Measurements from ENCODE around the gene CCDC159.
"Not testable (repeated sequence)": the region's sequence is repeated elsewhere in the genome, so short reads cannot be mapped to it uniquely, and the experiment has no call there.

The CCDC159 gene

DNA sequence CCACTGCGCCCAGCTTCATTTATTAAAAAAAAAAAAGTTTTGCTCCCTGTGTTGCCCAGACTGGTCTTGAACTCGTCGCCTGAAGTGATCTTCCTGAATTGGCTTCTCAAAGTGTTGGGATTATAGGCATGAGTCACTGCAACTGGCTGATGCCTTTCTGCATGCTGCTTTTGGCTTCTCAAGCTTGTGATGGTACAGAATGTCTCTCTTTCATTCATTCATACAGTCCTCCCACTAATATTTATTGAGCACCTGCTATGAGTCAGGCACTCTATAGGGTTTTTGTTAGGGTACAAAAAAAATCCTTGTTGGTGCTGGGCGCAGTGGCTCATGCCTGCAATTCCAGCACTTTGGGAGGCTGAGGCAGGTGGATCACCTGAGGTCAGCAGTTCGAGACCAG lies 41.4 kb upstream of the CCDC159 start:
- Histone ChIP-seq H3K4ac (ENCODE audit: low read depth in 1 of 2, low read length in 2 of 2) (no peak overlapping the region), H2BK120ac (ENCODE audit: low read depth, low read length) (no peak overlapping the region), H2AK5ac (ENCODE audit: low read length, severe bottlenecking) (no peak overlapping the region), H3K9ac (ENCODE audit: low read length) (no peak overlapping the region), H3K27me3 (ENCODE audit: control insufficient read depth in 1 of 2, insufficient read depth in 1 of 2, low read length in 2 of 2) (peaks cover 14 to 32% of the 10 kb centered on the region in 2 experiments), H2BK5ac (ENCODE audit: low read depth, low read length, poor library complexity, severe bottlenecking) (no peak overlapping the region), H2BK15ac (ENCODE audit: low read depth, poor library complexity, severe bottlenecking) (no peak overlapping the region), H3K4me3 (ENCODE audit: insufficient read depth in 1 of 2, low read depth in 1 of 2, low read length in 2 of 2) (no peak overlapping the region), H2BK12ac (ENCODE audit: low read length in 2 of 2) (no peak overlapping the region), H3K23ac (ENCODE audit: low read length in 2 of 2) (no peak overlapping the region), H2AFZ (ENCODE audit: low read depth, low read length) (no peak overlapping the region), H3K9me3 (ENCODE audit: control insufficient read depth, low read length) (no peaks in the 10 kb centered on the region), H3K79me1 (replicated peaks; ENCODE audit: low read length, poor library complexity, severe bottlenecking) (no peaks in the 10 kb centered on the region), H3K4me2 (ENCODE audit: low read length, poor library complexity, severe bottlenecking) (no peak overlapping the region), H3K27ac (ENCODE audit: low read length, poor library complexity, severe bottlenecking) (no peak overlapping the region), H4K91ac (ENCODE audit: low read length) (no peak overlapping the region), H3K4me1 (ENCODE audit: control insufficient read depth, insufficient read depth, low read depth, low read length) (no peaks in the 10 kb centered on the region), H3K14ac (ENCODE audit: low read length in 2 of 2) (no peak overlapping the region), H3K36me3 (ENCODE audit: control insufficient read depth in 1 of 2, insufficient read depth in 2 of 2, low read depth in 1 of 2, low read length in 2 of 2) (no peaks in the 10 kb centered on the region), H3K18ac (ENCODE audit: low read depth in 1 of 2, low read length in 2 of 2) (no peak overlapping the region), H4K8ac (ENCODE audit: low read length) (no peak overlapping the region)
- DNase-seq, result no peak
- WGBS, result 85% methylated on average over 5 of the region's 5 CpGs

- H3K4me3 ChIP-seq (ENCODE audit: insufficient read depth in 1 of 2, low read depth in 1 of 2, low read length in 2 of 2), result no peak overlapping the region
- no peak overlapping the region for H3K9ac ChIP-seq (ENCODE audit: low read length)
- no peaks in the 10 kb centered on the region for H3K4me1 ChIP-seq (ENCODE audit: control insufficient read depth, insufficient read depth, low read depth, low read length)
- no peak overlapping the region for H4K91ac ChIP-seq (ENCODE audit: low read length)
- no peak overlapping the region for H4K8ac ChIP-seq (ENCODE audit: low read length)
- H2AK5ac ChIP-seq (ENCODE audit: low read length, severe bottlenecking), result no peak overlapping the region
- H3K23ac ChIP-seq (ENCODE audit: low read length in 2 of 2), result no peak overlapping the region
- H2BK120ac ChIP-seq (ENCODE audit: low read depth, low read length), result no peak overlapping the region
- WGBS, result 89% methylated on average over 7 of the region's 9 CpGs
- DNase-seq, result peak; percentile 46
- no peak overlapping the region for H3K14ac ChIP-seq (ENCODE audit: low read length in 2 of 2)
- no peak overlapping the region for H3K18ac ChIP-seq (ENCODE audit: low read depth in 1 of 2, low read length in 2 of 2)
- H2BK5ac ChIP-seq (ENCODE audit: low read depth, low read length, poor library complexity, severe bottlenecking), result no peak overlapping the region
- H3K4ac ChIP-seq (ENCODE audit: low read depth in 1 of 2, low read length in 2 of 2), result no peak overlapping the region
- H2BK15ac ChIP-seq (ENCODE audit: low read depth, poor library complexity, severe bottlenecking), result no peak overlapping the region
- H3K27ac ChIP-seq (ENCODE audit: low read length, poor library complexity, severe bottlenecking), result no peak overlapping the region
- H2BK12ac ChIP-seq (ENCODE audit: low read length in 2 of 2), result no peak overlapping the region
- H3K36me3 ChIP-seq (ENCODE audit: control insufficient read depth in 1 of 2, insufficient read depth in 2 of 2, low read depth in 1 of 2, low read length in 2 of 2), result no peaks in the 10 kb centered on the region
- no peak overlapping the region for H3K4me2 ChIP-seq (ENCODE audit: low read length, poor library complexity, severe bottlenecking)
- peaks cover 1 to 18% of the 10 kb centered on the region in 2 experiments for H3K27me3 ChIP-seq (ENCODE audit: control insufficient read depth in 1 of 2, insufficient read depth in 1 of 2, low read length in 2 of 2)
- no peak overlapping the region for H2AFZ ChIP-seq (ENCODE audit: low read depth, low read length)
- no peaks in the 10 kb centered on the region for H3K9me3 ChIP-seq (ENCODE audit: control insufficient read depth, low read length)
- H3K79me1 ChIP-seq (replicated peaks; ENCODE audit: low read length, poor library complexity, severe bottlenecking), result no peaks in the 10 kb centered on the region
Observed at GRCh38 chr19:11306337-11306736, 40.0 kb upstream of the CCDC159 start.

- 96% methylated on average over 8 of the region's 9 CpGs for WGBS
- H4K91ac ChIP-seq (ENCODE audit: low read length); H3K27ac ChIP-seq (ENCODE audit: low read length, poor library complexity, severe bottlenecking); H4K8ac ChIP-seq (ENCODE audit: low read length); H3K4me3 ChIP-seq (ENCODE audit: insufficient read depth in 1 of 2, low read depth in 1 of 2, low read length in 2 of 2); H3K27me3 ChIP-seq (ENCODE audit: control insufficient read depth in 1 of 2, insufficient read depth in 1 of 2, low read length in 2 of 2); H2BK5ac ChIP-seq (ENCODE audit: low read depth, low read length, poor library complexity, severe bottlenecking); H3K18ac ChIP-seq (ENCODE audit: low read depth in 1 of 2, low read length in 2 of 2); H2AK5ac ChIP-seq (ENCODE audit: low read length, severe bottlenecking); H3K4me2 ChIP-seq (ENCODE audit: low read length, poor library complexity, severe bottlenecking); H2AFZ ChIP-seq (ENCODE audit: low read depth, low read length); H2BK15ac ChIP-seq (ENCODE audit: low read depth, poor library complexity, severe bottlenecking); DNase-seq; H3K23ac ChIP-seq (ENCODE audit: low read length in 2 of 2); H3K9ac ChIP-seq (ENCODE audit: low read length); H2BK120ac ChIP-seq (ENCODE audit: low read depth, low read length); H3K79me1 ChIP-seq (replicated peaks; ENCODE audit: low read length, poor library complexity, severe bottlenecking); H3K9me3 ChIP-seq (ENCODE audit: control insufficient read depth, low read length); H3K36me3 ChIP-seq (ENCODE audit: control insufficient read depth in 1 of 2, insufficient read depth in 2 of 2, low read depth in 1 of 2, low read length in 2 of 2); H3K4ac ChIP-seq (ENCODE audit: low read depth in 1 of 2, low read length in 2 of 2); H3K14ac ChIP-seq (ENCODE audit: low read length in 2 of 2): not testable (repeated sequence)
- peaks cover 16% of the 10 kb centered on the region for H3K4me1 ChIP-seq (ENCODE audit: control insufficient read depth, insufficient read depth, low read depth, low read length)
- peak overlapping the region in 1 of 2 experiments; percentile 52 for H2BK12ac ChIP-seq (ENCODE audit: low read length in 2 of 2)
Observed at GRCh38 chr19:11320278-11320995, 25.9 kb upstream of the CCDC159 start.

DNA sequence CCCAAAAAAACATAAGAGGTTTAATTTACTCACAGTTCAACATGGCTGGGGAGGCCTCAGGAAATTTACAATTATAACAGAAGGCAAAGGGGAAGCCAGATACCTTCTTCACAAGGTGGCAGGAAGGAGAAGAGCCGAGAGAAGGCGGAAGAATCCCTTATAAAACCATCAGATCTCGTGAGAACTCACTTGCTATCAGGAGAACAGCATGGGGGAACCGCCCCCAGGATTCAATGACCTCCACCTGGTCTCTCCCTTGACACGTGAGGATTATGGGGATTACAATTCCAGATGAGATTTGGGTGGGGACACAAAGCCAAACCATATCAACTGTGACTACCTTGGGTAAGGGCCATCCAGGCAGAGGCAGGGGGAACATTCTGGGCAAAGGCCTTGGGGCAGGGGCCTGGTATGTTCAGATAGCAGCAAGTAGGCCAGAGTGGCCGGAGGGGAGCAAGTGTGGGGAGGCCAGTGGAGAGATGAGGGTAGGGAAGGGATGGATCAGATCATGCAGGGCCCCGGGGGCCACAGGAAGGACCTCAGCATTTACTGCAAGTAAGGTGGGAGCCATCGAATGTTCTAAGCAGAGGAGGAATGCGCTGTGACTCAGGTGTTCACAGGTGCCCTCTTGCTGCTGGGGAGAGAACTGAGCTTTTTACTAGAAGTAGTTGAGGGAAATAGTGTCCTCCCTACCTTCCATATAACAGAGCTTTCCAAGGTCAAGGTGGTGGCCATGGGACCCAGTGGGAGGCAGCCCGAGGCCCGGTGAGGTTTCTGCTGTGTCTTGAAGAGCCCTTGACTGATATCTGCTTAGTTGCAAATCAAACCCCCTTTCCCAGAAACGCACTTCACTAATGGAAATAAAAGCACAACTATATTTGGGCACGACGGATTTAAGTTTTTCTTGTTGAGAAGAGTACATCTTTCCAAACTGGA lies 24.9 kb upstream of the CCDC159 start:
- Histone ChIP-seq H3K9ac (ENCODE audit: low read length) (no peak overlapping the region), H3K79me1 (replicated peaks; ENCODE audit: low read length, poor library complexity, severe bottlenecking) (no peaks in the 10 kb centered on the region), H2BK5ac (ENCODE audit: low read depth, low read length, poor library complexity, severe bottlenecking) (no peak overlapping the region), H3K27me3 (ENCODE audit: control insufficient read depth in 1 of 2, insufficient read depth in 1 of 2, low read length in 2 of 2) (no peaks in the 10 kb centered on the region), H2BK120ac (ENCODE audit: low read depth, low read length) (no peak overlapping the region), H3K4me3 (ENCODE audit: insufficient read depth in 1 of 2, low read depth in 1 of 2, low read length in 2 of 2) (no peak overlapping the region), H3K4me2 (ENCODE audit: low read length, poor library complexity, severe bottlenecking) (no peak overlapping the region), H3K14ac (ENCODE audit: low read length in 2 of 2) (peak overlapping the region in 1 of 2 experiments; percentile 2), H2BK15ac (ENCODE audit: low read depth, poor library complexity, severe bottlenecking) (no peak overlapping the region), H3K4ac (ENCODE audit: low read depth in 1 of 2, low read length in 2 of 2) (no peak overlapping the region), H3K23ac (ENCODE audit: low read length in 2 of 2) (no peak overlapping the region), H3K9me3 (ENCODE audit: control insufficient read depth, low read length) (no peaks in the 10 kb centered on the region), H3K27ac (ENCODE audit: low read length, poor library complexity, severe bottlenecking) (no peak overlapping the region), H3K4me1 (ENCODE audit: control insufficient read depth, insufficient read depth, low read depth, low read length) (peaks cover 16% of the 10 kb centered on the region), H2AFZ (ENCODE audit: low read depth, low read length) (no peak overlapping the region), H4K8ac (ENCODE audit: low read length) (no peak overlapping the region), H3K18ac (ENCODE audit: low read depth in 1 of 2, low read length in 2 of 2) (peak overlapping the region; percentile 1 to 18), H2AK5ac (ENCODE audit: low read length, severe bottlenecking) (no peak overlapping the region), H4K91ac (ENCODE audit: low read length) (peak overlapping the region; percentile 35), H2BK12ac (ENCODE audit: low read length in 2 of 2) (peak overlapping the region in 1 of 2 experiments; percentile 74), H3K36me3 (ENCODE audit: control insufficient read depth in 1 of 2, insufficient read depth in 2 of 2, low read depth in 1 of 2, low read length in 2 of 2) (no peaks in the 10 kb centered on the region)
- no peak for DNase-seq
- WGBS, result 96% methylated on average over 14 of the region's 14 CpGs

All from mesenchymal stem cell (in vitro differentiated cells and primary cell).